HepG2 (cell line): ENCODE measurements around the gene PTCRA. TPM values are rescaled to one million over a fixed set of nuclear protein-coding genes. Genes with fewer than 3 reads are reported as not detected.
A peak's percentile ranks its signal among the peaks of the same experiment; 100 is the strongest.

ENCODE experiments used
- CBFB ChIP-seq: sonication (generic); formaldehyde crosslinking; IDR thresholded peaks from 2 replicates; pipeline ENCODE4 v1.4.0; 2020; ENCODE audit warnings: missing genetic modification reagents
- HNRNPK ChIP-seq: fragments of 200-400 bp; formaldehyde crosslinking; IDR thresholded peaks from 2 replicates; pipeline ENCODE4 v1.6.1; 2018; ENCODE audit warnings: low read length, low read depth, moderate library complexity, mild to moderate bottlenecking; ENCODE audit not compliant: poor library complexity, severe bottlenecking
- IKZF4 ChIP-seq: sonication (generic); formaldehyde crosslinking; IDR thresholded peaks from 2 replicates; pipeline ENCODE4 v1.5.1; 2020; ENCODE audit warnings: borderline replicate concordance, mild to moderate bottlenecking, low read depth, missing genetic modification reagents; ENCODE audit errors: not compliant biosample characterization
- NCOR1 ChIP-seq: fragments of 200-600 bp; sonication (generic); IDR thresholded peaks from 2 replicates; pipeline ENCODE4 v1.7.0; 2017; ENCODE audit warnings: antibody characterized with exemption, low read length, borderline replicate concordance
- ZBTB42 ChIP-seq: sonication (generic); formaldehyde crosslinking; IDR thresholded peaks from 2 replicates; pipeline ENCODE4 v1.5.0; 2020; ENCODE audit warnings: mild to moderate bottlenecking, missing genetic modification reagents
- ZNF224 ChIP-seq: sonication (generic); formaldehyde crosslinking; IDR thresholded peaks from 2 replicates; pipeline ENCODE4 v1.5.0; 2020; ENCODE audit warnings: mild to moderate bottlenecking, missing genetic modification reagents
- ZNF83 ChIP-seq: sonication (generic); formaldehyde crosslinking; IDR thresholded peaks from 2 replicates; pipeline ENCODE4 v1.4.0; 2020; ENCODE audit warnings: missing genetic modification reagents, mild to moderate bottlenecking, borderline replicate concordance
- ZNF883 ChIP-seq: sonication (generic); formaldehyde crosslinking; IDR thresholded peaks from 2 replicates; pipeline ENCODE4 v1.5.1; 2020; ENCODE audit warnings: mild to moderate bottlenecking, missing genetic modification reagents; ENCODE audit errors: not compliant biosample characterization
- ZSCAN25 ChIP-seq: sonication (generic); formaldehyde crosslinking; IDR thresholded peaks from 2 replicates; pipeline ENCODE4 v1.8.0; 2022; ENCODE audit warnings: mild to moderate bottlenecking, missing genetic modification reagents
- polyA plus RNA-seq, 8 experiments: library from polyadenylated mRNA; depleted of rRNA in 3 of 8; stranded (reverse) in 7 of 8; unstranded in 1 of 8; fragments of >200 nt; fragmentation: Illumina TruSeq in 4 of 8; extraction: Trizol in 4 of 8; gene quantifications; 2 replicates each; pipeline versions ENCODE4 v1.2.1 to v1.2.3, GENCODE V29; 2011 to 2016; ENCODE audit warnings: low read depth in 4 of 8, missing spikeins in 1 of 8, mixed read lengths in 1 of 8; ENCODE audit not compliant: insufficient read depth in 1 of 8
- total RNA-seq, 5 experiments: library from RNA; depleted of rRNA; stranded (reverse); fragments of >200 nt; fragmentation: Illumina TruSeq; extraction: Trizol; gene quantifications; 2 replicates each; pipeline ENCODE4 v1.2.3, GENCODE V29; 2016; ENCODE audit warnings: low read depth in 1 of 5
- TF ChIP-seq, protein P1 (sequence below): sonication (generic); formaldehyde crosslinking; IDR thresholded peaks from 2 replicates; pipeline ENCODE4 v1.8.1; 2023; ENCODE audit warnings: mild to moderate bottlenecking, moderate library complexity, missing genetic modification reagents
- TF ChIP-seq, protein P2 (sequence below): sonication (generic); formaldehyde crosslinking; IDR thresholded peaks from 2 replicates; pipeline ENCODE4 v1.5.1; 2020; ENCODE audit warnings: missing genetic modification reagents, mild to moderate bottlenecking, borderline replicate concordance
- TF ChIP-seq, protein P3 (sequence below): sonication (generic); formaldehyde crosslinking; IDR thresholded peaks from 2 replicates; pipeline ENCODE4 v1.9.0; 2021; ENCODE audit warnings: missing genetic modification reagents, borderline replicate concordance
- TF ChIP-seq, protein P4 (sequence below): sonication (generic); formaldehyde crosslinking; IDR thresholded peaks from 2 replicates; pipeline ENCODE4 v1.4.0; 2020; ENCODE audit warnings: missing genetic modification reagents
- TF ChIP-seq, protein P5 (sequence below): sonication (generic); formaldehyde crosslinking; IDR thresholded peaks from 2 replicates; pipeline ENCODE4 v1.4.0; 2020; ENCODE audit warnings: missing genetic modification reagents
- TF ChIP-seq, protein P6 (sequence below): IDR thresholded peaks from 2 replicates; pipeline ENCODE4 v1.6.1; 2012; ENCODE audit warnings: low read length, improper control_type of control experiment

Gene PTCRA
- total and polyA plus RNA-seq, 2 of the 13 experiments (the other 11 are each of a cell fraction or from before 2014, with no cell fraction given) = not detected

DNA sequence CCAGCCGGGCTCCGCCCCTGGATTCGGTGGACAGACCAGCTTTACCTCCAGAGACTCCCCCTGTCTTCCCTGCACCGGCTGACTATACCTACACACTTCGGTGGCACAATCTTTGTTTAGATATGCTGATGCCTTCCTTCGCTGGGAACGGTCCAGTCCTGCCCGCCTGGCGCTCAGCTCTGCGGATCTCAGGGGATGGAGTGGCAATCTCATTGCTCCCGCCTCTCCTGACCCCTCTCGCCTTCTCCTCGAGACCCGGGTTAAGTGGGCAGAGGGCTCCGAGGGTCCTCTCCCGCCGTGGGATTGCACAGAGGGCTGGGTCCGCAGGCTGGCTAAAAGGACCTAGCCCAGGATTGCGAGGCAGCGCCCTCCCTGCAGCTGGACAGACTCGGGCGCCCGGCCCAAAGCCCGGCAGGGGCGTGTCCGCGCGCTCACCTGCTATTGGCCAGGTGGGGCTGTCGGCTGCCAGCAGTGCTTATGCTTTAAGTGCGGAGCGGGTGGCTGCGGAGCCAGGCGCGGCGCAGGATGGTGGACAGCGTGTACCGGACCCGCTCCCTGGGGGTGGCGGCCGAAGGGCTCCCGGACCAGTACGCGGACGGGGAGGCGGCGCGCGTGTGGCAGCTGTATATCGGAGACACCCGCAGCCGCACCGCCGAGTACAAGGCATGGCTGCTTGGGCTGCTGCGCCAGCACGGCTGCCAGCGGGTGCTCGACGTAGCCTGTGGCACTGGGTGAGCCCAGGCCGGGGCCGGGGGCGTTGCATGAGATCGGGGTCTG, 44.6 kb downstream of the PTCRA start, which contains the start of gene GNMT (continued):
- TF ChIP-seq, protein P1, sequence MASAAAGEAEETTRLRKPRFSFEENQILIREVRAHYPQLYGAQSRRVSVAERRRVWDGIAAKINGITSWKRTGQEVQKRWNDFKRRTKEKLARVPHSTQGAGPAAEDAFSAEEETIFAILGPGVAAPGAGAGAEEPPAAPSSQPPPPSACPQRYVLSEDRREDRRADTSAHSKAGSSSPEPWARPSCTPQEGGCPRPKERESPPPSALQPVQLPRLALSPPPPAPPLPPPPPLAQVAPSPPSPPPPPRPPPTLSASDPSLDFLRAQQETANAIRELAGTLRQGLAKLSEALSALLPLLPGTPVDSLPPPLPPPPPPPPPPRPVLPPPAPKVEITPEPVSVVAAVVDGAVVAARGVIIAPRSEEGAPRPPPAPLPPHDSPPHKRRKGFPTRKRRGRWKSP = peak; percentile 79; the same call in 1 of the 2 replicates
- TF ChIP-seq ZSCAN25 (CRISPR knock-in tag) (peak; percentile 60; the same call in 1 of the 2 replicates), ZBTB42 (CRISPR knock-in tag) (no peak), NCOR1 (no peak), CBFB (no peak), ZNF224 (peak; percentile 77; the same call in 1 of the 2 replicates), ZNF883 (CRISPR knock-in tag) (peak; percentile 77), HNRNPK (peak; percentile 47), ZNF83 (CRISPR knock-in tag) (no peak), IKZF4 (CRISPR knock-in tag) (peak; percentile 52)
- TF ChIP-seq, protein P2, sequence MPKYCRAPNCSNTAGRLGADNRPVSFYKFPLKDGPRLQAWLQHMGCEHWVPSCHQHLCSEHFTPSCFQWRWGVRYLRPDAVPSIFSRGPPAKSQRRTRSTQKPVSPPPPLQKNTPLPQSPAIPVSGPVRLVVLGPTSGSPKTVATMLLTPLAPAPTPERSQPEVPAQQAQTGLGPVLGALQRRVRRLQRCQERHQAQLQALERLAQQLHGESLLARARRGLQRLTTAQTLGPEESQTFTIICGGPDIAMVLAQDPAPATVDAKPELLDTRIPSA = no peak; the same call in 1 of the 2 replicates
- TF ChIP-seq, protein P3, sequence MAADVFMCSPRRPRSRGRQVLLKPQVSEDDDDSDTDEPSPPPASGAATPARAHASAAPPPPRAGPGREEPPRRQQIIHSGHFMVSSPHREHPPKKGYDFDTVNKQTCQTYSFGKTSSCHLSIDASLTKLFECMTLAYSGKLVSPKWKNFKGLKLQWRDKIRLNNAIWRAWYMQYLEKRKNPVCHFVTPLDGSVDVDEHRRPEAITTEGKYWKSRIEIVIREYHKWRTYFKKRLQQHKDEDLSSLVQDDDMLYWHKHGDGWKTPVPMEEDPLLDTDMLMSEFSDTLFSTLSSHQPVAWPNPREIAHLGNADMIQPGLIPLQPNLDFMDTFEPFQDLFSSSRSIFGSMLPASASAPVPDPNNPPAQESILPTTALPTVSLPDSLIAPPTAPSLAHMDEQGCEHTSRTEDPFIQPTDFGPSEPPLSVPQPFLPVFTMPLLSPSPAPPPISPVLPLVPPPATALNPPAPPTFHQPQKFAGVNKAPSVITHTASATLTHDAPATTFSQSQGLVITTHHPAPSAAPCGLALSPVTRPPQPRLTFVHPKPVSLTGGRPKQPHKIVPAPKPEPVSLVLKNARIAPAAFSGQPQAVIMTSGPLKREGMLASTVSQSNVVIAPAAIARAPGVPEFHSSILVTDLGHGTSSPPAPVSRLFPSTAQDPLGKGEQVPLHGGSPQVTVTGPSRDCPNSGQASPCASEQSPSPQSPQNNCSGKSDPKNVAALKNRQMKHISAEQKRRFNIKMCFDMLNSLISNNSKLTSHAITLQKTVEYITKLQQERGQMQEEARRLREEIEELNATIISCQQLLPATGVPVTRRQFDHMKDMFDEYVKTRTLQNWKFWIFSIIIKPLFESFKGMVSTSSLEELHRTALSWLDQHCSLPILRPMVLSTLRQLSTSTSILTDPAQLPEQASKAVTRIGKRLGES = no peak
- TF ChIP-seq, protein P4, sequence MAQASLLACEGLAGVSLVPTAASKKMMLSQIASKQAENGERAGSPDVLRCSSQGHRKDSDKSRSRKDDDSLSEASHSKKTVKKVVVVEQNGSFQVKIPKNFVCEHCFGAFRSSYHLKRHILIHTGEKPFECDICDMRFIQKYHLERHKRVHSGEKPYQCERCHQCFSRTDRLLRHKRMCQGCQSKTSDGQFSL = no peak
- TF ChIP-seq, protein P5, sequence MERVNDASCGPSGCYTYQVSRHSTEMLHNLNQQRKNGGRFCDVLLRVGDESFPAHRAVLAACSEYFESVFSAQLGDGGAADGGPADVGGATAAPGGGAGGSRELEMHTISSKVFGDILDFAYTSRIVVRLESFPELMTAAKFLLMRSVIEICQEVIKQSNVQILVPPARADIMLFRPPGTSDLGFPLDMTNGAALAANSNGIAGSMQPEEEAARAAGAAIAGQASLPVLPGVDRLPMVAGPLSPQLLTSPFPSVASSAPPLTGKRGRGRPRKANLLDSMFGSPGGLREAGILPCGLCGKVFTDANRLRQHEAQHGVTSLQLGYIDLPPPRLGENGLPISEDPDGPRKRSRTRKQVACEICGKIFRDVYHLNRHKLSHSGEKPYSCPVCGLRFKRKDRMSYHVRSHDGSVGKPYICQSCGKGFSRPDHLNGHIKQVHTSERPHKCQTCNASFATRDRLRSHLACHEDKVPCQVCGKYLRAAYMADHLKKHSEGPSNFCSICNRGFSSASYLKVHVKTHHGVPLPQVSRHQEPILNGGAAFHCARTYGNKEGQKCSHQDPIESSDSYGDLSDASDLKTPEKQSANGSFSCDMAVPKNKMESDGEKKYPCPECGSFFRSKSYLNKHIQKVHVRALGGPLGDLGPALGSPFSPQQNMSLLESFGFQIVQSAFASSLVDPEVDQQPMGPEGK (CRISPR knock-in tag) = peak; percentile 14; the same call in 1 of the 2 replicates
- TF ChIP-seq, protein P6, sequence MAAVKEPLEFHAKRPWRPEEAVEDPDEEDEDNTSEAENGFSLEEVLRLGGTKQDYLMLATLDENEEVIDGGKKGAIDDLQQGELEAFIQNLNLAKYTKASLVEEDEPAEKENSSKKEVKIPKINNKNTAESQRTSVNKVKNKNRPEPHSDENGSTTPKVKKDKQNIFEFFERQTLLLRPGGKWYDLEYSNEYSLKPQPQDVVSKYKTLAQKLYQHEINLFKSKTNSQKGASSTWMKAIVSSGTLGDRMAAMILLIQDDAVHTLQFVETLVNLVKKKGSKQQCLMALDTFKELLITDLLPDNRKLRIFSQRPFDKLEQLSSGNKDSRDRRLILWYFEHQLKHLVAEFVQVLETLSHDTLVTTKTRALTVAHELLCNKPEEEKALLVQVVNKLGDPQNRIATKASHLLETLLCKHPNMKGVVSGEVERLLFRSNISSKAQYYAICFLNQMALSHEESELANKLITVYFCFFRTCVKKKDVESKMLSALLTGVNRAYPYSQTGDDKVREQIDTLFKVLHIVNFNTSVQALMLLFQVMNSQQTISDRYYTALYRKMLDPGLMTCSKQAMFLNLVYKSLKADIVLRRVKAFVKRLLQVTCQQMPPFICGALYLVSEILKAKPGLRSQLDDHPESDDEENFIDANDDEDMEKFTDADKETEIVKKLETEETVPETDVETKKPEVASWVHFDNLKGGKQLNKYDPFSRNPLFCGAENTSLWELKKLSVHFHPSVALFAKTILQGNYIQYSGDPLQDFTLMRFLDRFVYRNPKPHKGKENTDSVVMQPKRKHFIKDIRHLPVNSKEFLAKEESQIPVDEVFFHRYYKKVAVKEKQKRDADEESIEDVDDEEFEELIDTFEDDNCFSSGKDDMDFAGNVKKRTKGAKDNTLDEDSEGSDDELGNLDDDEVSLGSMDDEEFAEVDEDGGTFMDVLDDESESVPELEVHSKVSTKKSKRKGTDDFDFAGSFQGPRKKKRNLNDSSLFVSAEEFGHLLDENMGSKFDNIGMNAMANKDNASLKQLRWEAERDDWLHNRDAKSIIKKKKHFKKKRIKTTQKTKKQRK = no peak
